ENCODE results near the gene GSTK1.

GRCh38 chr7:143269251-143269650, 6.0 kb downstream of the GSTK1 start:
- no peak for TF ChIP-seq CTCF (optimal IDR thresholded peaks at IDR 0.05 in 1 of 3, IDR thresholded peaks at IDR 0.05 in 1 of 3, conservative IDR thresholded peaks at IDR 0.05 in 1 of 3; ENCODE audit: extremely low read depth in 1 of 3, insufficient read depth in 2 of 3, low read length in 3 of 3)
- TF ChIP-seq EZH2 (IDR thresholded peaks at IDR 0.05; ENCODE audit: low read length): no peak
